IMR-90 (cell line): ENCODE results near the gene RNF212. TPM values are rescaled to one million over a fixed set of nuclear protein-coding genes. Genes with fewer than 3 reads are reported as not detected.

ENCODE experiments used
- ATAC-seq: fragments of 200-7000 bp; cut with Tn5 transposase; 2 replicates; pipeline ENCODE4 v1.9.1; 2020; ENCODE audit warnings: low read depth, mild to moderate bottlenecking, moderate library complexity
- BruUV-seq: library from RNA; stranded (reverse); fragments of 400-500 nt; replicated peaks from 2 replicates; lab custom pipeline; 2021; lab: Mats Ljungman, UMichigan
- CTCF ChIA-PET: fragments of 300-600 bp; formaldehyde crosslinking; extraction: SDS; loops from one replicate; lab custom pipeline; 2021; ENCODE audit warnings: antibody characterized with exemption; lab: Yijun Ruan, JAX
- POLR2A ChIA-PET: fragments of 300-600 bp; sonication (Branson Sonifier 250); formaldehyde crosslinking; loops from one replicate; lab custom pipeline; 2022; ENCODE audit warnings: antibody characterized with exemption; ENCODE audit not compliant: unreplicated experiment; lab: Charles Lee
- DNase-seq: peaks from one replicate; pipeline ENCODE4 v3.0.0; 2013
- H2AFZ ChIP-seq: replicated peaks from 2 replicates; pipeline ENCODE3; 2013; ENCODE audit warnings: low read length, mild to moderate bottlenecking; ENCODE audit not compliant: poor library complexity
- H2AK5ac ChIP-seq: 2 replicates; pipeline ENCODE4 v1.6.1; 2013; ENCODE audit warnings: low read depth, low read length, inconsistent platforms
- H2AK9ac ChIP-seq: replicated peaks from 2 replicates; pipeline ENCODE3; 2013; ENCODE audit warnings: mild to moderate bottlenecking, low read depth, low read length, moderate library complexity; ENCODE audit not compliant: poor library complexity
- H2BK120ac ChIP-seq: 2 replicates; pipeline ENCODE4 v1.6.1; 2013; ENCODE audit warnings: low read depth, low read length, inconsistent platforms
- H2BK15ac ChIP-seq: 3 replicates; pipeline ENCODE4 v1.6.1; 2013; ENCODE audit warnings: low read depth, low read length, inconsistent platforms
- H2BK20ac ChIP-seq: 2 replicates; pipeline ENCODE4 v1.6.1; 2013; ENCODE audit warnings: low read depth, mild to moderate bottlenecking, inconsistent platforms, low read length, moderate library complexity
- H2BK5ac ChIP-seq: 2 replicates; pipeline ENCODE4 v1.6.1; 2013; ENCODE audit warnings: mild to moderate bottlenecking, low read depth, low read length, inconsistent platforms; ENCODE audit not compliant: poor library complexity, severe bottlenecking
- H3K14ac ChIP-seq: replicated peaks from 2 replicates; pipeline ENCODE4 v1.6.1; 2013; ENCODE audit warnings: low read depth, low read length, inconsistent platforms
- H3K18ac ChIP-seq: 2 replicates; pipeline ENCODE4 v1.6.1; 2013; ENCODE audit warnings: low read depth, low read length, control low read depth
- H3K23ac ChIP-seq: 2 replicates; pipeline ENCODE4 v1.6.1; 2013; ENCODE audit warnings: low read depth, low read length, inconsistent platforms
- H3K27ac ChIP-seq: 2 replicates; pipeline ENCODE4 v1.5.1; 2013; ENCODE audit warnings: mild to moderate bottlenecking, control low read depth, low read length; ENCODE audit not compliant: insufficient read depth
- H3K27me3 ChIP-seq: 2 replicates; pipeline ENCODE4 v1.6.1; 2013; ENCODE audit warnings: low read length; ENCODE audit not compliant: control insufficient read depth, insufficient read depth
- H3K36me3 ChIP-seq: 2 replicates; pipeline ENCODE4 v1.6.1; 2013; ENCODE audit warnings: low read length, mixed read lengths; ENCODE audit not compliant: control insufficient read depth, insufficient read depth
- H3K4ac ChIP-seq: 2 replicates; pipeline ENCODE4 v1.6.1; 2013; ENCODE audit warnings: low read depth, low read length, inconsistent platforms
- H3K4me1 ChIP-seq: 2 replicates; pipeline ENCODE4 v1.6.1; 2013; ENCODE audit warnings: low read length, mixed read lengths; ENCODE audit not compliant: control insufficient read depth, insufficient read depth
- H3K4me2 ChIP-seq: 2 replicates; pipeline ENCODE4 v1.6.1; 2013; ENCODE audit warnings: low read depth, mild to moderate bottlenecking, control low read depth, low read length, moderate library complexity
- H3K4me3 ChIP-seq: 2 replicates; pipeline ENCODE4 v1.5.1; 2013; ENCODE audit warnings: low read depth, mild to moderate bottlenecking, control low read depth, low read length, moderate library complexity; ENCODE audit not compliant: insufficient read depth
- H3K56ac ChIP-seq: 2 replicates; pipeline ENCODE4 v1.6.1; 2013; ENCODE audit warnings: low read length, inconsistent platforms; ENCODE audit not compliant: insufficient read depth; ENCODE audit errors: extremely low read depth
- H3K79me1 ChIP-seq, 2 experiments: 2 replicates each; pipeline ENCODE4 v1.6.1; 2013; ENCODE audit warnings: low read length in 2 of 2, inconsistent platforms in 1 of 2, low read depth in 1 of 2
- H3K9ac ChIP-seq: 2 replicates; pipeline ENCODE4 v1.6.1; 2013; ENCODE audit warnings: low read depth, low read length, control low read depth
- H3K9me1 ChIP-seq: 2 replicates; pipeline ENCODE4 v1.6.1; 2013; ENCODE audit warnings: low read length, inconsistent platforms; ENCODE audit not compliant: insufficient read depth
- H3K9me3 ChIP-seq: 2 replicates; pipeline ENCODE4 v1.6.1; 2013; ENCODE audit warnings: low read length; ENCODE audit not compliant: control insufficient read depth, insufficient read depth
- H4K20me1 ChIP-seq: 2 replicates; pipeline ENCODE4 v1.6.1; 2013; ENCODE audit warnings: low read length, inconsistent platforms; ENCODE audit not compliant: insufficient read depth
- H4K5ac ChIP-seq: 2 replicates; pipeline ENCODE4 v1.6.1; 2013; ENCODE audit warnings: mild to moderate bottlenecking, low read depth, low read length, control low read depth
- H4K8ac ChIP-seq, 2 experiments: 2 replicates each; pipeline ENCODE4 v1.6.1; 2013; ENCODE audit warnings: low read depth in 2 of 2, low read length in 2 of 2, control low read depth in 1 of 2, inconsistent platforms in 1 of 2
- H4K91ac ChIP-seq: 2 replicates; pipeline ENCODE4 v1.6.1; 2013; ENCODE audit warnings: low read depth, low read length, inconsistent platforms; ENCODE audit not compliant: insufficient read depth
- BHLHE40 ChIP-seq: fragments of 150-350 bp; IDR thresholded peaks from 2 replicates; pipeline ENCODE4 v1.6.1; 2016; ENCODE audit warnings: mild to moderate bottlenecking, low read depth, low read length
- CEBPB ChIP-seq: IDR thresholded peaks from 2 replicates; pipeline ENCODE4 v1.6.1; 2012; ENCODE audit warnings: low read depth, low read length, improper control_type of control experiment
- CHD1 ChIP-seq: IDR thresholded peaks from 2 replicates; pipeline ENCODE4 v1.6.1; 2012; ENCODE audit warnings: low read depth, low read length, improper control_type of control experiment
- CTCF ChIP-seq: conservative IDR thresholded peaks from 2 replicates; pipeline ENCODE4 v1.5.1; 2012; ENCODE audit warnings: mild to moderate bottlenecking, low read depth, low read length, improper control_type of control experiment
- ELK1 ChIP-seq: fragments of 150-350 bp; IDR thresholded peaks from 2 replicates; pipeline ENCODE4 v1.6.1; 2016; ENCODE audit warnings: low read depth, mild to moderate bottlenecking, low read length, moderate library complexity, borderline replicate concordance
- FOS ChIP-seq: fragments of 150-350 bp; IDR thresholded peaks from 2 replicates; pipeline ENCODE4 v1.6.1; 2016; ENCODE audit warnings: low read depth, low read length
- MAFK ChIP-seq: IDR thresholded peaks from 2 replicates; pipeline ENCODE4 v1.6.1; 2012; ENCODE audit warnings: low read depth, low read length, improper control_type of control experiment
- MAZ ChIP-seq: IDR thresholded peaks from 2 replicates; pipeline ENCODE4 v1.6.1; 2012; ENCODE audit warnings: low read depth, mild to moderate bottlenecking, low read length, improper control_type of control experiment, moderate library complexity, borderline replicate concordance
- MXI1 ChIP-seq: IDR thresholded peaks from 2 replicates; pipeline ENCODE4 v1.6.1; 2012; ENCODE audit warnings: low read depth, mild to moderate bottlenecking, low read length, moderate library complexity, borderline replicate concordance
- NFE2L2 ChIP-seq: fragments of 150-350 bp; IDR thresholded peaks from 2 replicates; pipeline ENCODE4 v1.6.1; 2016; ENCODE audit warnings: low read depth, mild to moderate bottlenecking, low read length
- POLR2A ChIP-seq: IDR thresholded peaks from 2 replicates; pipeline ENCODE4 v1.6.1; 2012; ENCODE audit warnings: mild to moderate bottlenecking, low read depth, low read length
- RAD21 ChIP-seq: IDR thresholded peaks from 2 replicates; pipeline ENCODE4 v1.6.1; 2012; ENCODE audit warnings: low read length, improper control_type of control experiment
- RCOR1 ChIP-seq: IDR thresholded peaks from 2 replicates; pipeline ENCODE4 v1.6.1; 2012; ENCODE audit warnings: mild to moderate bottlenecking, low read length, improper control_type of control experiment; ENCODE audit not compliant: insufficient replicate concordance
- RFX5 ChIP-seq: IDR thresholded peaks from 2 replicates; pipeline ENCODE4 v1.8.0; 2012; ENCODE audit warnings: low read depth, mild to moderate bottlenecking, low read length, moderate library complexity
- SMC3 ChIP-seq: fragments of 150-350 bp; IDR thresholded peaks from 2 replicates; pipeline ENCODE4 v1.6.1; 2016; ENCODE audit warnings: low read depth, mild to moderate bottlenecking, antibody characterized with exemption, low read length, moderate library complexity
- USF2 ChIP-seq: fragments of 150-350 bp; IDR thresholded peaks from 2 replicates; pipeline ENCODE4 v1.6.1; 2017; ENCODE audit warnings: mild to moderate bottlenecking, antibody characterized with exemption, low read length, low read depth
- WGBS, 2 experiments: methylation state at CpG; one replicate each; pipeline versions ENCODE4 v1.1.5 to v1.1.7; 2013; ENCODE audit warnings: missing lambda C conversion rate in 2 of 2; ENCODE audit not compliant: insufficient read length in 1 of 2; ENCODE audit errors: extremely low coverage in 2 of 2; 5-methylcytosine and 5-hydroxymethylcytosine counted together
- dilution Hi-C: fragments of 300-500 bp; cut with HindIII; formaldehyde crosslinking; loops from one replicate; pipeline ENCODE4 v1.14.3; 2018; ENCODE audit warnings: low sequenced_read_pairs; ENCODE audit not compliant: unreplicated experiment
- in situ Hi-C: fragments of 300-500 bp; cut with MboI; formaldehyde crosslinking; loops from 3 replicates; pipeline ENCODE4 v1.14.3; 2019; ENCODE audit warnings: low sequenced_read_pairs, inconsistent platforms, mixed read lengths
- intact Hi-C: fragments of 100-400 bp; cut with micrococcal nuclease; formaldehyde crosslinking; loops from 2 replicates; pipeline ENCODE4 v1.10.0; 2022
- polyA plus RNA-seq, 3 experiments: library from polyadenylated mRNA; depleted of rRNA; stranded (reverse); fragments of >200 nt; gene quantifications; 2 replicates each; pipeline ENCODE4 v1.2.3, GENCODE V29; 2012; ENCODE audit warnings: low replicate concordance in 1 of 3
- total RNA-seq: library from RNA; depleted of rRNA; stranded (reverse); fragments of >200 nt; gene quantifications from 2 replicates; pipeline ENCODE4 v1.2.3, GENCODE V29; 2012

Gene RNF212
- total and polyA plus RNA-seq, 2 of the 4 experiments (the other 2 are of a cell fraction): under 0.01 to 0.51 TPM

- H3K9ac ChIP-seq: no peak overlapping the region
- ChIA-PET CTCF (no interaction called here), POLR2A (no interaction called here)
- dilution Hi-C loops: no loop called here
- H3K4ac ChIP-seq: no peak overlapping the region
- H3K9me3 ChIP-seq: no peaks in the 10 kb centered on the region
- H3K36me3 ChIP-seq: no peaks in the 10 kb centered on the region
- no peak overlapping the region for H3K18ac ChIP-seq
- H3K4me3 ChIP-seq: no peak overlapping the region
- intact Hi-C loops: no loop called here
- 82% methylated on average over 8 of the region's 17 CpGs; no CpG with 5 or more reads in 1 of the 2 experiments for WGBS, 2 experiments
- no peak for TF ChIP-seq CEBPB
- TF ChIP-seq MAFK: no peak
- TF ChIP-seq POLR2A: no peak
- no peak for TF ChIP-seq FOS
- no peak for TF ChIP-seq RFX5
- no peak for TF ChIP-seq USF2
- no peak for TF ChIP-seq ELK1
- TF ChIP-seq CTCF: no peak
- no peak for TF ChIP-seq RAD21
- TF ChIP-seq MXI1: no peak
- no peak for TF ChIP-seq MAZ
- no peak for TF ChIP-seq RCOR1
- no peak for TF ChIP-seq SMC3
- no peak for TF ChIP-seq NFE2L2
- no peak for TF ChIP-seq BHLHE40
- TF ChIP-seq CHD1: no peak
- H3K14ac ChIP-seq: no peak overlapping the region
- no peak overlapping the region for H3K56ac ChIP-seq
- H2BK120ac ChIP-seq: no peak overlapping the region
- no peaks in the 10 kb centered on the region for H3K9me1 ChIP-seq
- peaks cover 12% of the 10 kb centered on the region for H3K27me3 ChIP-seq
- H4K8ac ChIP-seq: no peak overlapping the region
- ATAC-seq (no peak), DNase-seq (no peak)
- no peak overlapping the region for H4K91ac ChIP-seq
- H2AFZ ChIP-seq: no peak overlapping the region
- H3K27ac ChIP-seq: no peak overlapping the region
- no peak overlapping the region for H3K4me2 ChIP-seq
- H3K79me1 ChIP-seq: no peaks in the 10 kb centered on the region
- no peak overlapping the region for H4K5ac ChIP-seq
- H3K4me1 ChIP-seq: peaks cover 6% of the 10 kb centered on the region
- H2AK9ac ChIP-seq: no peak overlapping the region
- no peak overlapping the region for H2AK5ac ChIP-seq
- H4K20me1 ChIP-seq: no peaks in the 10 kb centered on the region
- H2BK5ac ChIP-seq: no peak overlapping the region
- H3K23ac ChIP-seq: no peak overlapping the region
- H2BK20ac ChIP-seq: no peak overlapping the region
- in situ Hi-C loops: no loop called here
- H2BK15ac ChIP-seq: no peak overlapping the region
- BruUV-seq: no TSS peak
These were observed 33.6 kb downstream of the RNF212 start for GRCh38 chr4:1079711-1080265.
